Activated CD4-positive, CD25-positive, alpha-beta regulatory T cell (primary cell): ENCODE results near the gene KRT4.
"Not testable (repeated sequence)": the region's sequence is repeated elsewhere in the genome, so short reads cannot be mapped to it uniquely, and the experiment has no call there.

Source experiments
- DNase-seq, 4 experiments: peaks; one replicate each; lab custom pipeline; 2025; lab: John Stamatoyannopoulos, UW

KRT4 gene

GRCh38 chr12:52807544-52808470, 6.1 kb downstream of the KRT4 start:
- no peak for DNase-seq

GRCh38 chr12:52806821-52807543, 6.9 kb downstream of the KRT4 start:
- no peak for DNase-seq

- no peak for DNase-seq
Measured at GRCh38 chr12:52806169-52806811, 7.6 kb downstream of the KRT4 start.

DNA sequence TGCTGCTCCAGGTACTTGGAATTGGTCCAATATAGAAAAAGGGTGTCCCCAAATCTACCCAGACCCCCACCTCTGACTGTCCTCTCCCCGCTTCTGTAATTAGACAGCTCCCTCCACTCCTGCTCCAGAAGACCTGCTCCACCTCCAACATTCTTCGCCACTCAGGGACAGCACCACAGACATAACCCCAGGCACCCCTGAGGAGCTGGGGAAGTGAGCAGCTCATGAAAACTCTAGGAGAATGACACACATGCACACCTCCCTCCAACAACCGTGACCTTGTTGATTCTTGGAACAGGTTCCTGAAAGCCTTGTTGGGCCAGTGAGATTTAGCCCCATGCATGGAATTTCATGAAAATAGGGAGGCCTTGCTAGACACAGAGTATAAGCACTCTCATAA, 8.2 kb downstream of the KRT4 start:
- no peak for DNase-seq

DNA sequence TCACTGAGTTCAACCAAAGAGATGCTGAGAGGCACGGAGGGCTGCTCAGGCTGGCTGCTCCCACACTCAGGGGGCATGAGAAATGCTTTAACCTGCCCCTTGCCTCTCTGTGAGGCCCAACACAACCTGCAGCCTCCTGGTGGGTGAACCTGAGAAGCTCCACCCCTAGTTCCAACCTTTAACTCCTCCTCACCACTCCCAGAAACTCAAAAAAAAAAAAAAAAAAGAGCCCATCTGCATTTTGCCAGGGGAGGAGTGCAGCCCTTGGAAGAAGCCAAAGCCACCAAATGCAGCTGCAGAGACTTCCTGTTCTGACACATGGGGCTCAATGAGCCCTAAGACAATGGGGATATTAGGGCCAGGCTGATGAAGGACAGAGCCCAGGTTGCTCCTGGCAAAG, 8.9 kb downstream of the KRT4 start:
- DNase-seq = no peak

DNA sequence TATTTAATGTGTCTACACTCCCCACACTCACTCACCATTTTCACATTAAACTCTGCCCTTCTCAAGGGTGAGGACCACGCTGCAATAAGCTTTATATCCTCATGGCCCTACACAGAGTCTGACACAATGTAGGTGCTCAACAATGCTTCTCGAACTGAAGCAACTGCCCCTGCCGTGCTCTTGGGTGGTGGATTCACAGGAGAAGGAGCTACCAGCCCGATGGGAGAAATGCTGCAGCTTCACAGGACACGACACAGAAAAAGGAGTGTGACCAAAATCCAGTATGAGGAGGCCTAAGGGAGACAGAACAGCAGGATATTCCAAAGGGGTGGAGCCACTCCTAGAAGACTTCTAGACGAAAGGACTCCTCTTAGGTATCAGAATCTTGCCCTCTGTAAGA, 11.5 kb downstream of the KRT4 start:
- no peak for DNase-seq

- DNase-seq = no peak
Measured at GRCh38 chr12:52801773-52802172, 12.1 kb downstream of the KRT4 start.

GRCh38 chr12:52800259-52800917, 13.5 kb downstream of the KRT4 start:
- DNase-seq = no peak

DNA sequence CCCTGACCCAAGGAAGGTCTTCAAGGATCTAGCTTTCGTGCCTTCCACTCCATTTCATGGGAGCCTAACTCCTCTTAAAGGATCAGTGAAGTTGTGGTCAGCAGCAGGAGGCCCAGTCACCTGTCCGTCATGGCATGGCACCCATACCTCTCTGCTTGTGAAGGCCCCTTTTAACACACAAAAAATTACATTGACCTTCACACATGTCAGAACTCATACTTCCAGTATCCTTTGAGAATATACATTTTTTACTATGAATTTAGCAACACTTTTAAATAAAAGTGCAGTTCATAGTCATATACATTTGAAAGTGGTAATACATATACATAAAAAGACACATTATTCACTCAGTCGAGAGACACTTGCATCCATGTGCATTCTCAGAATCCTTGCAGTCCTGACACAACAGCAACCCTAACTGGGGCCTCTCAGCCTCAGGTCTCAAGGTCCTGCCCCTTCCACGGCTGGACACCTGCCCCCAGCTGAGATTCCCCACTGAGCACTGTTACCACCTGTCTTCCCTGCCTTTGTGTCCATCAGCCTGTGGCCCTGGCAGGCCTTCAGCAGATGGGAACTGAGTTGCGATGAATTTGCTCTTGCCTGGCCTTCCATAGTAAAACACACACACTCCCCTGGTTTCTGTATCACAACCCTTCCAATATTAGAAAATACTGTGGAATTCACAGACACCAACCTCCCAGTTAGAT, 14.3 kb downstream of the KRT4 start:
- DNase-seq = no peak

GRCh38 chr12:52798671-52799504, 15.0 kb downstream of the KRT4 start:
- no peak for DNase-seq

DNA sequence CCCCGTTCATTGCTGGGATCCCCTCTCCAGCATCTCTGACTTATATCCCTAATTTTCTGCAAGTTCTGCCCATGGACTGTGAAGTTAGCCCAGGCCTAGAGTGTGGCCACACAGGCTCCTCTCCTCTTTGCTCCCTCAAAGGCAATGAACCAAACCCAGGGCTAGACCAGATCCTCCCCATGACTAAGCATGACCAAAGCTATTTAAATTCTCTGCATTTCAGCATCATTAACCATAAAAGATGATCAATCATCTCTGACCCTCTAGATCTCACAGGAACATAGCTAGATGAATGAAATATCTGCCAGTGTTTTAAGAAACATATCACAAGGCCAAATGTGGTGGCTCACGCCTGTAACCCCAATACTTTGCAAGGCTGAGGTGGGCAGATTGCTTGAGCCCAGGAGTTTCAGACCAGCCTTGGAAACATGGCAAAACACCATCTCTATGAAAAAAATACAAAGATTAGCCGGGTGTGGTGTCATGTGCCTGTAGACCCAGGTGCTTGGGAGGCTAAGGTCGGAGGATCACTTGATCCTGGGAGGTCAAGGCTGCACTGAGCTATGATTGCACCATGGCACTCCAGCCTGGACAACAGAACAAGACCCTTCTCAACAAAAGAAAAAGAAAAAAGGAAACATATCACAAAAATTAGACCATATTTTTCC, 15.8 kb downstream of the KRT4 start:
- no peak for DNase-seq

GRCh38 chr12:52797529-52797894, 16.4 kb downstream of the KRT4 start:
- no peak for DNase-seq

DNA sequence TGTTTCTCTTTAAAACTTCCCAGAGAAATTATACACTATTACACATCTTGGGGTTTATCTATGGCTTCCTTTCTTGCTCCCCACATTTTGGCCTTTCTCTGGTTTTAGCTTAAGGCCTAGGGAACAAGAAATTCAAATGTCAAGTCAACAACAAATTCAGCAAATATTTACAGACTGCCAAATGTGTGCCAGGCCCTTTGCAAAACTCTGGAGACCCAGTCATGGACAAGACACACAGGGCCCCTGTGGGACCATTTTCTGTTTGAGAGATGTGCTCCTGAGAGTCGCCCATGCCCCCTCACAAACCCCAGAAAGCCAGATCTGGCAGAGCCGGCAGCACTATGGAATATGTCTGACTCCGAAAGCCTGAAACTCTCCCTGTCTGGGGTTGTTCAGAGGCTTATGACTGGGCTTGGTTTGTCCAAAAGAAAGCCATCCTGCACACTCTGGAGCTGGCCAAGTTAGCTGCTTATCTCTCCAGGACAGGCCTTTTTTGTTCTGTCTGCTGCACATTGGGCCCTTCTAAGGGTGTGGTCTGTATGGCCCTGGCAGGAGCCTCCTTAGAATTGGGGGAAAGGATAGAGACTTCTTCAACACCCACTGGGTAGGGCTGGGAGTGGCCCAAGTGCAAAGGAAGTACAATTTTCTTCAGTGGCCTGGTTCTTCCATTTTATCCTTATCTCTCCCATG, 16.9 kb downstream of the KRT4 start:
- DNase-seq = no peak

GRCh38 chr12:52796429-52796794, 17.5 kb downstream of the KRT4 start:
- no peak for DNase-seq

DNA sequence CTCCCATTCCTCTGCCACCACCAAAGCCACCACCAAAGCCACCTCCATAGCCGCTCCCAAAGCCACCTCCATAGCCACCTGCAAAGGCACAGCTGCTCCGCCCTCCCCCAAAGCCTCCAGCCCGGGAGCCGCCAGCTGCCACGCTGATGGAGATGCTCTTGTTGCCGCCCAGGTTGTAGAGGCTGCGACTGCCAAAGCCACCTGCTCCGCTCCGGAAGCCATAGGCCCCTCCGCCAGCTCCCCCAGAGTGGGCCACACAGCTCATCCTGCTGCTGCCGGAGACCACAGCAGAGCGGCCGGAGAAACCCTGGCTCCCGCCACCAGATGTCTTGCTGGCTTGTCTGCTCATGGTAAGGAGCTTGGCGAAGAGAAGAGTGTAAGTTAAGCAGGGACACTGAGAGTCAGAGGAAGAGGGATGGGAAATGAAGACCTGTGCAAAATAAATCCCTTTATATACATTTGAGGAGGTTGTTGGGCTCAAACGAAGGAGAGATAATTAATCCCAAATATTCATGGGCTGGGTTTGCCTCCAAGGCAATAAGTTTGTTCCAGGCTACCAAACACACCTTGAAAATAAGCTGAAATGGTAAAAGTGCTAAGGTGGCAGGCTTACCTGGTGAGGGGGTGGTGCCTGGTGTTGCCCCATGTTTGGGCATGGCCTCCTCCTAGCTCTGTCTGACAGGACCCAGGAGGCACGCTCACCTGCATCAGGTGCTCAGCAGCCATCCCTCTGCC, 18.1 kb downstream of the KRT4 start, which contains the start of gene KRT3:
TSS of gene KRT3 (minus strand) at position 424 of the 735 bp plus-strand sequence. CDS start at position 349, 75 bp downstream.
- no peak for DNase-seq

DNA sequence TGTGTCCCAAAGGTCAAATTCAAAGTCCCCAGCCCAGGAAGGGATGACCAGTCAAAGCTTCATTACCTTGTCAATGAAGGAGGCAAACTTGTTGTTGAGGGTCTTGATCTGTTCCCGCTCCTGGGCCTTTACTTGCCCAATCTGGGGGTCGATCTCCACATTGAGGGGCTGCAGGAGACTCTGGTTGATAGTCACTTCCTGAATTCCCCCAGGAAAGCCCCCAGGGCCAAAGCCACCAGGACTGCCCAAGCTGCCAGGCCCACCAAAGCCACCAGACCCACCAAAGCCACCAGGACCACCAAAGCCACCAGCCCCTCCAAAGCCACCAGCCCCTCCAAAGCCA, 18.6 kb downstream of the KRT4 start:
- not testable (repeated sequence) for DNase-seq

GRCh38 chr12:52794479-52795331, 19.2 kb downstream of the KRT4 start:
- no peak for DNase-seq
